Measurements from ENCODE around the gene ADAMTS14.
"Not testable (repeated sequence)": the region's sequence is repeated elsewhere in the genome, so short reads cannot be mapped to it uniquely, and the experiment has no call there.

- not testable (repeated sequence) for TF ChIP-seq MAX (IDR thresholded peaks at IDR 0.05; ENCODE audit: low read depth, low read length); CTCF (IDR thresholded peaks at IDR 0.05; ENCODE audit: low read depth, low read length); POLR2A (IDR thresholded peaks at IDR 0.05; ENCODE audit: extremely low read depth, insufficient read length)
These were observed 29.0 kb upstream of the ADAMTS14 start for GRCh38 chr10:70643272-70643671.

Measured in NB4 (cell line).